ENCODE results near the gene FAM98A. TPM values are rescaled to one million over a fixed set of nuclear protein-coding genes. Genes with fewer than 3 reads are reported as not detected.

Gene FAM98A
- total and polyA plus RNA-seq, 9 donors, result 10.1 to 107 (median 47.7) TPM

GRCh38 chr2:33606100-33606499 is 7.0 kb upstream of the FAM98A start:
- TF ChIP-seq POLR2A (IDR thresholded peaks at IDR 0.05) (no peak), CTCF (IDR thresholded peaks at IDR 0.05) (no peak), EP300 (IDR thresholded peaks at IDR 0.05) (no peak)
- Histone ChIP-seq H3K27ac (no peak overlapping the region), H3K4me3 (no peak overlapping the region), H3K4me1 (ENCODE audit: insufficient read depth) (peaks cover 5% of the 10 kb centered on the region), H3K27me3 (no peaks in the 10 kb centered on the region), H3K36me3 (no peaks in the 10 kb centered on the region), H3K9me3 (no peaks in the 10 kb centered on the region)
- DNase-seq, result no peak
- 14 to 39% (median 24%) methylated on average over 4 of the region's 4 CpGs for WGBS, 3 donors
- intact Hi-C loops (cut with DNase I), result no loop called here

GRCh38 chr2:33605056-33605455 is 6.0 kb upstream of the FAM98A start:
- Histone ChIP-seq H3K27ac (no peak overlapping the region), H3K4me3 (no peak overlapping the region), H3K9me3 (no peaks in the 10 kb centered on the region), H3K36me3 (no peaks in the 10 kb centered on the region), H3K27me3 (no peaks in the 10 kb centered on the region), H3K4me1 (ENCODE audit: insufficient read depth) (peaks cover 5% of the 10 kb centered on the region)
- 70 to 81% (median 78%) methylated on average over 6 of the region's 6 CpGs for WGBS, 3 donors
- no peak for DNase-seq
- TF ChIP-seq EP300 (IDR thresholded peaks at IDR 0.05) (no peak), POLR2A (IDR thresholded peaks at IDR 0.05) (no peak), CTCF (IDR thresholded peaks at IDR 0.05) (no peak)
- intact Hi-C loops (cut with DNase I), result no loop called here

GRCh38 chr2:33603416-33603815 is 4.3 kb upstream of the FAM98A start:
- intact Hi-C loops (cut with DNase I), result no loop called here
- Histone ChIP-seq H3K4me3 (no peak overlapping the region), H3K36me3 (no peaks in the 10 kb centered on the region), H3K9me3 (no peaks in the 10 kb centered on the region), H3K27me3 (no peaks in the 10 kb centered on the region), H3K27ac (no peak overlapping the region), H3K4me1 (ENCODE audit: insufficient read depth) (peaks cover 5% of the 10 kb centered on the region)
- 77 to 81% (median 81%) methylated on average over 3 of the region's 3 CpGs for WGBS, 3 donors
- DNase-seq, result no peak
- no peak for TF ChIP-seq POLR2A (IDR thresholded peaks at IDR 0.05)
- TF ChIP-seq EP300 (IDR thresholded peaks at IDR 0.05), result no peak
- TF ChIP-seq CTCF (IDR thresholded peaks at IDR 0.05), result no peak

- no peaks in the 10 kb centered on the region for H3K36me3 ChIP-seq
- H3K9me3 ChIP-seq, result no peaks in the 10 kb centered on the region
- peaks cover 4% of the 10 kb centered on the region for H3K4me1 ChIP-seq (ENCODE audit: insufficient read depth)
- no peak for DNase-seq
- 55 to 67% (median 58%) methylated on average over 6 of the region's 6 CpGs for WGBS, 3 donors
- intact Hi-C loops (cut with DNase I), result no loop called here
- no peak overlapping the region for H3K27ac ChIP-seq
- no peak for TF ChIP-seq EP300 (IDR thresholded peaks at IDR 0.05)
- TF ChIP-seq POLR2A (IDR thresholded peaks at IDR 0.05), result no peak
- TF ChIP-seq CTCF (IDR thresholded peaks at IDR 0.05), result no peak
- no peaks in the 10 kb centered on the region for H3K27me3 ChIP-seq
- no peak overlapping the region for H3K4me3 ChIP-seq
These were observed 3.2 kb upstream of the FAM98A start for GRCh38 chr2:33602201-33602830.

Data from ovary (tissue), 9 donors.